ENCODE results near the gene LTBP2. TPM values are rescaled to one million over a fixed set of nuclear protein-coding genes. Genes with fewer than 3 reads are reported as not detected.

Gene LTBP2
- total and polyA plus RNA-seq, 2 experiments from 2014 or later = 73.5 to 456 TPM

GRCh38 chr14:74592476-74593201 is 19.4 kb downstream of the LTBP2 start:
- Histone ChIP-seq H3K4me2 (ENCODE audit: unreplicated experiment) (peak overlapping the region; percentile 13), H3K36me3 (ENCODE audit: low read depth) (no peaks in the 10 kb centered on the region), H3K4me3 (no peak overlapping the region), H3K4me1 (ENCODE audit: insufficient read depth) (peaks cover 60% of the 10 kb centered on the region), H3K9me2 (ENCODE audit: insufficient read depth) (no peaks in the 10 kb centered on the region), H3K79me2 (ENCODE audit: insufficient read depth) (peaks cover 94% of the 10 kb centered on the region), H4K20me1 (ENCODE audit: insufficient read depth) (no peaks in the 10 kb centered on the region), H3K9me3 (ENCODE audit: low read depth) (no peaks in the 10 kb centered on the region), H3K27ac (peak overlapping the region; percentile 33; the same call in 1 of the 2 replicates), H2AFZ (no peak overlapping the region), H3K27me3 (replicated peaks; ENCODE audit: insufficient read depth) (no peaks in the 10 kb centered on the region), H3K9ac (no peak overlapping the region), H3F3A (ENCODE audit: insufficient read depth) (peaks cover 37% of the 10 kb centered on the region)
- in situ Hi-C loops (cut with MboI) = no loop called here
- WGBS, 2 experiments (ENCODE audit: low coverage in 1 of 2, low lambda C conversion rate in 2 of 2, missing lambda C conversion rate in 2 of 2) = 95 to 97% methylated on average over 13 of the region's 13 CpGs
- no peak for DNase-seq
- TF ChIP-seq EZH2 (IDR thresholded peaks at IDR 0.05; ENCODE audit: insufficient read depth, poor library complexity, severe bottlenecking) (no peak), EZH2phosphoT487 (IDR thresholded peaks at IDR 0.05; ENCODE audit: insufficient read depth, low read depth) (no peak)

- Histone ChIP-seq H2AFZ (no peak overlapping the region), H3K27me3 (replicated peaks; ENCODE audit: insufficient read depth) (no peaks in the 10 kb centered on the region), H3F3A (ENCODE audit: insufficient read depth) (peaks cover 34% of the 10 kb centered on the region), H3K9me2 (ENCODE audit: insufficient read depth) (no peaks in the 10 kb centered on the region), H3K36me3 (ENCODE audit: low read depth) (no peaks in the 10 kb centered on the region), H3K4me1 (ENCODE audit: insufficient read depth) (peaks cover 54% of the 10 kb centered on the region), H3K27ac (peak overlapping the region; percentile 33), H3K4me2 (ENCODE audit: unreplicated experiment) (peak overlapping the region; percentile 13), H3K9me3 (ENCODE audit: low read depth) (no peaks in the 10 kb centered on the region), H3K4me3 (no peak overlapping the region), H3K9ac (no peak overlapping the region), H3K79me2 (ENCODE audit: insufficient read depth) (peaks cover 93% of the 10 kb centered on the region), H4K20me1 (ENCODE audit: insufficient read depth) (no peaks in the 10 kb centered on the region)
- TF ChIP-seq EZH2phosphoT487 (IDR thresholded peaks at IDR 0.05; ENCODE audit: insufficient read depth, low read depth) = no peak
- TF ChIP-seq EZH2 (IDR thresholded peaks at IDR 0.05; ENCODE audit: insufficient read depth, poor library complexity, severe bottlenecking) = no peak
- WGBS, 2 experiments (ENCODE audit: low coverage in 1 of 2, low lambda C conversion rate in 2 of 2, missing lambda C conversion rate in 2 of 2) = 22 to 30% methylated on average over 5 of the region's 5 CpGs
- DNase-seq = no peak
- in situ Hi-C loops (cut with MboI) = no loop called here
Measured at GRCh38 chr14:74591899-74592298, 20.1 kb downstream of the LTBP2 start.

GRCh38 chr14:74591394-74591793 is 20.6 kb downstream of the LTBP2 start:
- no peaks in the 10 kb centered on the region for H3K36me3 ChIP-seq (ENCODE audit: low read depth)
- no peaks in the 10 kb centered on the region for H4K20me1 ChIP-seq (ENCODE audit: insufficient read depth)
- H3F3A ChIP-seq (ENCODE audit: insufficient read depth) = peaks cover 29% of the 10 kb centered on the region
- no peak overlapping the region for H3K4me2 ChIP-seq (ENCODE audit: unreplicated experiment)
- no peak overlapping the region for H3K9ac ChIP-seq
- in situ Hi-C loops (cut with MboI) = no loop called here
- H3K9me2 ChIP-seq (ENCODE audit: insufficient read depth) = no peaks in the 10 kb centered on the region
- H3K4me3 ChIP-seq = no peak overlapping the region
- 78 to 80% methylated on average over 6 of the region's 6 CpGs for WGBS, 2 experiments (ENCODE audit: low coverage in 1 of 2, low lambda C conversion rate in 2 of 2, missing lambda C conversion rate in 2 of 2)
- H3K4me1 ChIP-seq (ENCODE audit: insufficient read depth) = peaks cover 49% of the 10 kb centered on the region
- H3K79me2 ChIP-seq (ENCODE audit: insufficient read depth) = peaks cover 93% of the 10 kb centered on the region
- no peak for TF ChIP-seq EZH2phosphoT487 (IDR thresholded peaks at IDR 0.05; ENCODE audit: insufficient read depth, low read depth)
- no peak for TF ChIP-seq EZH2 (IDR thresholded peaks at IDR 0.05; ENCODE audit: insufficient read depth, poor library complexity, severe bottlenecking)
- DNase-seq = no peak
- peak overlapping the region; percentile 33 for H3K27ac ChIP-seq
- H2AFZ ChIP-seq = no peak overlapping the region
- H3K27me3 ChIP-seq (replicated peaks; ENCODE audit: insufficient read depth) = no peaks in the 10 kb centered on the region
- H3K9me3 ChIP-seq (ENCODE audit: low read depth) = no peaks in the 10 kb centered on the region

- H3K9ac ChIP-seq = no peak overlapping the region
- H3K4me3 ChIP-seq = no peak overlapping the region
- in situ Hi-C loops (cut with MboI) = no loop called here
- no peaks in the 10 kb centered on the region for H3K9me2 ChIP-seq (ENCODE audit: insufficient read depth)
- H3K27ac ChIP-seq = no peak overlapping the region
- H3K4me2 ChIP-seq (ENCODE audit: unreplicated experiment) = no peak overlapping the region
- H3K36me3 ChIP-seq (ENCODE audit: low read depth) = peaks cover 8% of the 10 kb centered on the region; the same call in 1 of the 2 replicates
- H4K20me1 ChIP-seq (ENCODE audit: insufficient read depth) = no peaks in the 10 kb centered on the region
- peaks cover 40% of the 10 kb centered on the region for H3K4me1 ChIP-seq (ENCODE audit: insufficient read depth)
- no peak for TF ChIP-seq EZH2 (IDR thresholded peaks at IDR 0.05; ENCODE audit: insufficient read depth, poor library complexity, severe bottlenecking)
- peaks cover 94% of the 10 kb centered on the region for H3K79me2 ChIP-seq (ENCODE audit: insufficient read depth)
- no peak for DNase-seq
- H2AFZ ChIP-seq = no peak overlapping the region
- WGBS, 2 experiments (ENCODE audit: low coverage in 1 of 2, low lambda C conversion rate in 2 of 2, missing lambda C conversion rate in 2 of 2) = 76 to 84% methylated on average over 5 of the region's 5 CpGs
- peaks cover 31% of the 10 kb centered on the region for H3F3A ChIP-seq (ENCODE audit: insufficient read depth)
- H3K9me3 ChIP-seq (ENCODE audit: low read depth) = no peaks in the 10 kb centered on the region
- H3K27me3 ChIP-seq (replicated peaks; ENCODE audit: insufficient read depth) = no peaks in the 10 kb centered on the region
Measured at GRCh38 chr14:74589291-74589879, 22.7 kb downstream of the LTBP2 start.
